ENCODE results near the gene PSTPIP2.

DNA sequence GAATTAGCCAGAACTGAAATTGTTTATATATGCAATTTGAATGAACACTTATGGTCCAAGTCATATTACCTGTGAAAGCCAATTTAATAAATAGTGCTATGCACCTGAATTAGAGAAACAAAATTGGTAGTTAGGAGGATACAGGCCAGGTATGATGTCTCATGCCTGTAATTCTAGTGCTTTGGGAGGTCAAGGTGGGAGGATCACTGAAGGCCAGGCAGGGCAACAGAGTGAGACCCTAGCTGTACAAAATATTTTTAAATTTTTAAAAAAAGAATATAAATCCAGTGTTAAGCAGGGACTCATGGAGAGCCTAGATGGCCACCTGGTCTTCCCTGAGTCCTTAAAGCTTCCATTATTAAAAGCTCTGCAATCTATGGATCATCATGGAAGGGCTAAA is 7.3 kb upstream of the PSTPIP2 start:
- TF ChIP-seq POLR2A (IDR thresholded peaks at IDR 0.05), result no peak
- TF ChIP-seq, protein P1, sequence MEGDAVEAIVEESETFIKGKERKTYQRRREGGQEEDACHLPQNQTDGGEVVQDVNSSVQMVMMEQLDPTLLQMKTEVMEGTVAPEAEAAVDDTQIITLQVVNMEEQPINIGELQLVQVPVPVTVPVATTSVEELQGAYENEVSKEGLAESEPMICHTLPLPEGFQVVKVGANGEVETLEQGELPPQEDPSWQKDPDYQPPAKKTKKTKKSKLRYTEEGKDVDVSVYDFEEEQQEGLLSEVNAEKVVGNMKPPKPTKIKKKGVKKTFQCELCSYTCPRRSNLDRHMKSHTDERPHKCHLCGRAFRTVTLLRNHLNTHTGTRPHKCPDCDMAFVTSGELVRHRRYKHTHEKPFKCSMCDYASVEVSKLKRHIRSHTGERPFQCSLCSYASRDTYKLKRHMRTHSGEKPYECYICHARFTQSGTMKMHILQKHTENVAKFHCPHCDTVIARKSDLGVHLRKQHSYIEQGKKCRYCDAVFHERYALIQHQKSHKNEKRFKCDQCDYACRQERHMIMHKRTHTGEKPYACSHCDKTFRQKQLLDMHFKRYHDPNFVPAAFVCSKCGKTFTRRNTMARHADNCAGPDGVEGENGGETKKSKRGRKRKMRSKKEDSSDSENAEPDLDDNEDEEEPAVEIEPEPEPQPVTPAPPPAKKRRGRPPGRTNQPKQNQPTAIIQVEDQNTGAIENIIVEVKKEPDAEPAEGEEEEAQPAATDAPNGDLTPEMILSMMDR (IDR thresholded peaks at IDR 0.05), result no peak
